Activated T-cell treated with anti-CD3 and anti-CD28 coated beads, Interleukin-2, amount 50 U/mL, for 72 hours (primary cell): ENCODE measurements around the gene NBPF14. TPM values are rescaled to one million over a fixed set of nuclear protein-coding genes. Genes with fewer than 3 reads are reported as not detected.
"Not testable (repeated sequence)": the region's sequence is repeated elsewhere in the genome, so short reads cannot be mapped to it uniquely, and the experiment has no call there.

Experiments used
- ATAC-seq, 2 donors: fragments of 150-1000 bp; cut with Tn5 transposase; replicated peaks in 1 of 2; 2 replicates each; pipeline ENCODE4 v1.10.0; 2021; ENCODE audit warnings: moderate library complexity in 2 of 2, mild to moderate bottlenecking in 1 of 2
- DNase-seq, 2 donors: peaks; one replicate each; pipeline ENCODE4 v3.0.0; 2021 to 2022; ENCODE audit warnings: mixed read lengths in 1 of 2
- H3K27ac Mint-ChIP-seq: one replicate; pipeline ENCODE4 v1.8.0; 2022; ENCODE audit warnings: mild to moderate bottlenecking, moderate library complexity, mixed read lengths
- H3K27me3 Mint-ChIP-seq: one replicate; pipeline ENCODE4 v1.8.0; 2022; ENCODE audit warnings: low read depth, mixed read lengths
- H3K36me3 Mint-ChIP-seq, 2 donors: one replicate each; pipeline ENCODE4 v1.8.0; 2022; ENCODE audit warnings: mixed read lengths in 2 of 2, mild to moderate bottlenecking in 1 of 2; ENCODE audit not compliant: insufficient read depth in 2 of 2
- H3K4me1 Mint-ChIP-seq: one replicate; pipeline ENCODE4 v1.8.0; 2022; ENCODE audit warnings: low read depth, mixed read lengths
- H3K4me3 Mint-ChIP-seq, 2 donors: one replicate each; pipeline ENCODE4 v1.8.0; 2022; ENCODE audit warnings: mild to moderate bottlenecking in 2 of 2, mixed read lengths in 2 of 2, moderate library complexity in 2 of 2
- H3K9me3 Mint-ChIP-seq, 2 donors: one replicate each; pipeline ENCODE4 v1.8.0; 2022; ENCODE audit warnings: mixed read lengths in 2 of 2
- total RNA-seq, 2 donors: library from RNA; stranded (reverse); gene quantifications; one replicate each; pipeline ENCODE4 v1.2.3, GENCODE V29; 2022

NBPF14 gene
- total RNA-seq: 10 to 100 TPM; 19.8 to 20.0 TPM

- H3K27ac Mint-ChIP-seq, H3K9me3 Mint-ChIP-seq, ATAC-seq, DNase-seq, H3K4me3 Mint-ChIP-seq, H3K36me3 Mint-ChIP-seq, H3K4me1 Mint-ChIP-seq, H3K27me3 Mint-ChIP-seq: not testable (repeated sequence)
Observed at GRCh38 chr1:148595911-148596310, at the start of gene NBPF14. Gene NBPF14, minus strand, starts transcription at chr1:148596011. Its CDS starts 294 bp downstream, at chr1:148595717.

GRCh38 chr1:148625451-148625850 lies 29.6 kb upstream of the NBPF14 start:
- H3K27me3 Mint-ChIP-seq, ATAC-seq, H3K27ac Mint-ChIP-seq, H3K4me1 Mint-ChIP-seq, H3K4me3 Mint-ChIP-seq, DNase-seq, H3K36me3 Mint-ChIP-seq, H3K9me3 Mint-ChIP-seq: not testable (repeated sequence)

- not testable (repeated sequence) for H3K4me3 Mint-ChIP-seq, H3K27me3 Mint-ChIP-seq, DNase-seq, H3K27ac Mint-ChIP-seq, H3K36me3 Mint-ChIP-seq, H3K4me1 Mint-ChIP-seq, ATAC-seq, H3K9me3 Mint-ChIP-seq
Observed at GRCh38 chr1:148618216-148618615, 22.4 kb upstream of the NBPF14 start.

- not testable (repeated sequence) for H3K27ac Mint-ChIP-seq, H3K4me3 Mint-ChIP-seq, H3K36me3 Mint-ChIP-seq, H3K9me3 Mint-ChIP-seq, H3K4me1 Mint-ChIP-seq, H3K27me3 Mint-ChIP-seq, DNase-seq, ATAC-seq
Observed at GRCh38 chr1:148605266-148605665, 9.5 kb upstream of the NBPF14 start.

GRCh38 chr1:148595360-148595759 lies 451 bp downstream of the NBPF14 start:
- H3K36me3 Mint-ChIP-seq, H3K27ac Mint-ChIP-seq, H3K4me1 Mint-ChIP-seq, H3K27me3 Mint-ChIP-seq, H3K9me3 Mint-ChIP-seq, ATAC-seq, H3K4me3 Mint-ChIP-seq: not testable (repeated sequence)
- peak in 1 of 2 donors; percentile 3 for DNase-seq

- not testable (repeated sequence) for H3K27me3 Mint-ChIP-seq, H3K27ac Mint-ChIP-seq, ATAC-seq, H3K4me1 Mint-ChIP-seq, H3K36me3 Mint-ChIP-seq, H3K4me3 Mint-ChIP-seq, H3K9me3 Mint-ChIP-seq, DNase-seq
Observed at GRCh38 chr1:148591098-148591497, 4.7 kb downstream of the NBPF14 start.

GRCh38 chr1:148532158-148532557 lies 63.7 kb downstream of the NBPF14 start:
- H3K27ac Mint-ChIP-seq, H3K36me3 Mint-ChIP-seq, H3K4me1 Mint-ChIP-seq, H3K4me3 Mint-ChIP-seq, H3K9me3 Mint-ChIP-seq, H3K27me3 Mint-ChIP-seq, ATAC-seq, DNase-seq: not testable (repeated sequence)

GRCh38 chr1:148529101-148529567 lies 66.7 kb downstream of the NBPF14 start:
- not testable (repeated sequence) for H3K4me1 Mint-ChIP-seq, ATAC-seq, H3K27me3 Mint-ChIP-seq, H3K9me3 Mint-ChIP-seq, H3K36me3 Mint-ChIP-seq
- Mint-ChIP-seq H3K4me3 (peak overlapping the region; percentile 74 to 77), H3K27ac (peak overlapping the region; percentile 96)
- DNase-seq: peak; percentile 68

- not testable (repeated sequence) for H3K9me3 Mint-ChIP-seq, ATAC-seq, H3K4me1 Mint-ChIP-seq, H3K36me3 Mint-ChIP-seq, H3K27ac Mint-ChIP-seq, H3K27me3 Mint-ChIP-seq
- peak; percentile 62 to 66 for DNase-seq
- peak overlapping the region in 1 of 2 donors; percentile 74 for H3K4me3 Mint-ChIP-seq
Observed at GRCh38 chr1:148528591-148528990, 67.2 kb downstream of the NBPF14 start.

- not testable (repeated sequence) for ATAC-seq, H3K9me3 Mint-ChIP-seq, H3K27me3 Mint-ChIP-seq, DNase-seq, H3K36me3 Mint-ChIP-seq, H3K27ac Mint-ChIP-seq, H3K4me3 Mint-ChIP-seq
- H3K4me1 Mint-ChIP-seq: peaks cover 13% of the 10 kb centered on the region
Observed at GRCh38 chr1:148526587-148526986, 69.2 kb downstream of the NBPF14 start.

- H3K9me3 Mint-ChIP-seq, H3K4me1 Mint-ChIP-seq, H3K36me3 Mint-ChIP-seq, H3K27me3 Mint-ChIP-seq: not testable (repeated sequence)
- Mint-ChIP-seq H3K27ac (peak overlapping the region; percentile 97), H3K4me3 (peak overlapping the region; percentile 69 to 80)
- DNase-seq (peak; percentile 47 to 52), ATAC-seq (peak; percentile 57 to 64)
Observed at GRCh38 chr1:148523205-148524144, 72.3 kb downstream of the NBPF14 start.

- peak; percentile 91 to 93 for DNase-seq
- Mint-ChIP-seq H3K4me3 (peak overlapping the region; percentile 69 to 80), H3K27ac (peak overlapping the region; percentile 97), H3K4me1 (peaks cover 12% of the 10 kb centered on the region)
- not testable (repeated sequence) for H3K9me3 Mint-ChIP-seq, H3K27me3 Mint-ChIP-seq, H3K36me3 Mint-ChIP-seq
- ATAC-seq: peak; percentile 78 to 80
Observed at GRCh38 chr1:148522561-148523204, 73.1 kb downstream of the NBPF14 start.

GRCh38 chr1:148522072-148522471 lies 73.7 kb downstream of the NBPF14 start:
- peak; percentile 13 to 18 for ATAC-seq
- Mint-ChIP-seq H3K27ac (peak overlapping the region; percentile 97), H3K4me3 (peak overlapping the region; percentile 69 to 80), H3K4me1 (peaks cover 13% of the 10 kb centered on the region)
- not testable (repeated sequence) for H3K27me3 Mint-ChIP-seq, H3K36me3 Mint-ChIP-seq, H3K9me3 Mint-ChIP-seq
- DNase-seq: peak; percentile 78 to 87
